ENCODE data around the gene MATN4.

- TF ChIP-seq CTCF (IDR thresholded peaks at IDR 0.05; ENCODE audit: insufficient read depth, low read length, poor library complexity, severe bottlenecking) (no peak), EZH2phosphoT487 (conservative IDR thresholded peaks at IDR 0.05; ENCODE audit: low read length) (no peak)
These were observed 15.8 kb downstream of the MATN4 start for GRCh38 chr20:45292343-45292742.
